A375 (cell line): ENCODE measurements around the gene E2F3. TPM values are rescaled to one million over a fixed set of nuclear protein-coding genes. Genes with fewer than 3 reads are reported as not detected.

Experiments used
- small RNA-seq: library from RNA; depleted of rRNA; stranded (forward); fragments of <200 nt; gene quantifications from one replicate; pipeline ENCODE3, GENCODE V24; 2014
- total RNA-seq: library from RNA; depleted of rRNA; stranded (reverse); fragments of >200 nt; shearing (Covaris generic); gene quantifications from 2 replicates; pipeline ENCODE4 v1.2.3, GENCODE V29; 2014; rRNA removed

E2F3 gene
- 4.3 and 4.7 TPM in 2 replicates for total RNA-seq

DNA sequence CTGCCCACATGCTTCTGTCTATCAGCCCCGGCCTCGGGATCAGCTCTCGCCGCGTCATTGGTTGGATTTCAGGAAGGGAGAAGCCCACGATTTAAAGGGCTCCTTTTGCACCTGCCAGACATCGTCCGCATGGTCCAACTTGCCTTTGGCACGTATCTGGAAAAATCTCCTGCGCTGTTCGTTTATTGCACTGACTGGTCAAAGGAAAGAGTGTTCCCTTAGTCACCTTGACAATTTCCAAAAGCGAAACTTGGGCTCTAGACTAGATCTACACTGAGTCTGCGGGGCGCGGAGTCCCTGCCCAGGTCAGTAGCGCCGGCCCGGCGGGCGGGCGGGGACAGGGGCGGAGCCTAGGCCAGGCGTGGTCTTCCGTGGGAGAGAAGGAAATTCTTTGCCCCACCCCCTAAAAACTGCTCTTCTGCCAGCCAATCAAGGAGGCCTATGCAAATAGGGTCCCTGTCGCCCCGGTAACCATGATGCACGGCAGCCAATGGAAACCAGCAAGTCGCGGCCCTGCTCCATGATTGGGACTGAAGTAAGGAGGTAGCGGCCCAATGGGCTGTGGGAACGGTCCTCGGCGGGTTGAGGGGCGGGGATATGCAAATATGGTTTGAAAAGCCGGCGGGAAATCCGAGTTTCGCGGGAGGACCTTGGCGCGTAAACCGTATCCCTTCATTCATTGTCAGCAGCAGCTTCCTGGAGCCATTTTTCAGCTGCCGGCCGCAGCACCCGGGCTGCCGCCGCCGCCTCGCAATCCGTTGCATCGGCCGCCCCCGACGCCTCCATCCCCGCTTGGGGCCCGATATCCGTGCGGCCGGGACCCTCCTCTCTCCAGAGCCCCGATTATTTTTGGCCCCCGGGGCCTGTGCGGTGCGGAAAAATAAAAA is at the start of gene E2F3:
Gene E2F3, plus strand, starts transcription at position 675 of the 887 bp plus-strand sequence. CDS start 354 bp downstream, outside the sequence.

GRCh38 chr6:20534295-20535262 is 132.9 kb downstream of the E2F3 start, which contains the start of gene CDKAL1:
Gene CDKAL1, plus strand, starts transcription at chr6:20534457. Its CDS starts 11,894 bp downstream, at chr6:20546351.

Small RNA genes lying within 50 kb of the gene (small RNA-seq; reads per million reads assigned to genes)
- not detected for gene RF00019
- not detected for gene RNU6-141P

Other genes starting within 250 kb of the E2F3 start
- 3.8 and 4.0 TPM in 2 replicates for gene MBOAT1, start 189.4 kb upstream of the E2F3 start, total RNA-seq
- 9.3 and 14.8 TPM in 2 replicates for gene CDKAL1, start 132.6 kb downstream of the E2F3 start, total RNA-seq